Measurements from ENCODE around the gene DDTL. TPM values are rescaled to one million over a fixed set of nuclear protein-coding genes. Genes with fewer than 3 reads are reported as not detected.
"Not testable (repeated sequence)": the region's sequence is repeated elsewhere in the genome, so short reads cannot be mapped to it uniquely, and the experiment has no call there.

DDTL gene
- total RNA-seq, 1 experiment from 2014 or later, result not detected

DNA sequence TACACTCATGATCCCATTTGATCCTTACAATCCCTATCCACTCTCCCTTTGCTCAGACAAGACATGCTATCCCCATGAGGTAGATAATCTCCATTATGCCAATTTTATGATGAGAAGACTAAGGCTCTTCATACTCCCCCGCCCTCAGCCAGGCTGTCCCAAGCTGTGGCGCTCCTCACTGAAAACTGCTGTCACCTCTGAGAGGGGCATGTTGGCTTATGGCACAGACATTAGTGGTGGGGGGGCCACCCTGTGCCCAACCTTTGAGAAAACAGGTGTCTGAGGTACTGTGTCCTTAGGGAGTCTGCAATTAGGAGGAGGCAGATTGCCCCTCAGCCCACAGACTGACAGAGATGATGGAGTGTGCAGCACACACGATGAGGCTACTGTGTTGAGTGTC lies 2.4 kb downstream of the DDTL start:
- no peak overlapping the region for H3K4me2 ChIP-seq
- H3K9me2 ChIP-seq (ENCODE audit: insufficient read depth), result no peaks in the 10 kb centered on the region
- H3F3A ChIP-seq (ENCODE audit: insufficient read depth, low read depth), result peaks cover 3% of the 10 kb centered on the region; the same call in 1 of the 2 replicates
- POLR2A ChIA-PET (ENCODE audit: unreplicated experiment), result no interaction called here
- no peak overlapping the region for H3K4me3 ChIP-seq
- peaks cover 7% of the 10 kb centered on the region; the same call in 1 of the 2 replicates for H3K79me2 ChIP-seq (ENCODE audit: low read depth)
- H2AFZ ChIP-seq, result no peak overlapping the region
- CTCF ChIA-PET, result no interaction called here
- no peak for DNase-seq
- TF ChIP-seq EZH2 (IDR thresholded peaks at IDR 0.05; ENCODE audit: low read depth), result no peak
- H3K9me3 ChIP-seq (ENCODE audit: insufficient read depth, low read depth), result no peaks in the 10 kb centered on the region
- H3K4me1 ChIP-seq (replicated peaks; ENCODE audit: insufficient read depth), result no peaks in the 10 kb centered on the region
- H3K27me3 ChIP-seq (ENCODE audit: insufficient read depth, low read depth), result no peaks in the 10 kb centered on the region
- no TSS peak for BruUV-seq (replicated peaks)
- H3K27ac ChIP-seq, result no peak overlapping the region
- intact Hi-C loops (cut with micrococcal nuclease; ENCODE audit: unreplicated experiment), result no loop called here
- H4K20me1 ChIP-seq (ENCODE audit: insufficient read depth), result no peaks in the 10 kb centered on the region; the same call in 1 of the 2 replicates
- H3K36me3 ChIP-seq (ENCODE audit: low read depth), result 0 out of 2 replicates have a peak, but pooled peaks cover 6% of the 10 kb centered on the region

DNA sequence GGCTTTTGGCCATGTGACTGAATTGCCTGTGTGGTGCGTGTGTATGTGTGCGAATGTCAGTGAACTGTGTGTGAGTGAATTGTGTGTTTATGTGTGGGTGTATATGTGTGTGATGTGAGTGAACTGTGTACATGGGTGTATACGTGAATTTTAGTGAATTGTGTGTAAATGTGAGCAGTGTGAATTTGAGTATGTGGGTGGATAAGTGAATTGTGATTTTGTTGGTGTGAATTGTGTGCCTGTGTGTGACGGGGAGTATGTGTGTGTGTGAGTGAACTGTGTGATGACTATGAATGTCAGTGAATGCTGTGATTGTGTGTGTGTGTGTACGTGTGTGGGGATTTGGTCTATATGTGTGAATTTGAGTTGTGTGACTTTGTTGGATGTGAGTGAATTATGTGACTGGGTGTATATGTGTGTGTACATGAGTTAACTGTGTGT lies 3.5 kb downstream of the DDTL start:
- ChIA-PET POLR2A (ENCODE audit: unreplicated experiment) (no interaction called here), CTCF (no interaction called here)
- no peak for DNase-seq
- no peaks in the 10 kb centered on the region for H3K9me2 ChIP-seq (ENCODE audit: insufficient read depth)
- no peaks in the 10 kb centered on the region; the same call in 1 of the 2 replicates for H4K20me1 ChIP-seq (ENCODE audit: insufficient read depth)
- no peaks in the 10 kb centered on the region for H3K9me3 ChIP-seq (ENCODE audit: insufficient read depth, low read depth)
- H3K4me3 ChIP-seq, result no peak overlapping the region
- H3K4me1 ChIP-seq (replicated peaks; ENCODE audit: insufficient read depth), result no peaks in the 10 kb centered on the region
- BruUV-seq (replicated peaks), result no TSS peak
- H3K36me3 ChIP-seq (ENCODE audit: low read depth), result 0 out of 2 replicates have a peak, but pooled peaks cover 6% of the 10 kb centered on the region
- no peaks in the 10 kb centered on the region for H3K27me3 ChIP-seq (ENCODE audit: insufficient read depth, low read depth)
- intact Hi-C loops (cut with micrococcal nuclease; ENCODE audit: unreplicated experiment), result no loop called here
- no peak overlapping the region for H3K4me2 ChIP-seq
- no peak for TF ChIP-seq EZH2 (IDR thresholded peaks at IDR 0.05; ENCODE audit: low read depth)
- TF ChIP-seq, protein P1, sequence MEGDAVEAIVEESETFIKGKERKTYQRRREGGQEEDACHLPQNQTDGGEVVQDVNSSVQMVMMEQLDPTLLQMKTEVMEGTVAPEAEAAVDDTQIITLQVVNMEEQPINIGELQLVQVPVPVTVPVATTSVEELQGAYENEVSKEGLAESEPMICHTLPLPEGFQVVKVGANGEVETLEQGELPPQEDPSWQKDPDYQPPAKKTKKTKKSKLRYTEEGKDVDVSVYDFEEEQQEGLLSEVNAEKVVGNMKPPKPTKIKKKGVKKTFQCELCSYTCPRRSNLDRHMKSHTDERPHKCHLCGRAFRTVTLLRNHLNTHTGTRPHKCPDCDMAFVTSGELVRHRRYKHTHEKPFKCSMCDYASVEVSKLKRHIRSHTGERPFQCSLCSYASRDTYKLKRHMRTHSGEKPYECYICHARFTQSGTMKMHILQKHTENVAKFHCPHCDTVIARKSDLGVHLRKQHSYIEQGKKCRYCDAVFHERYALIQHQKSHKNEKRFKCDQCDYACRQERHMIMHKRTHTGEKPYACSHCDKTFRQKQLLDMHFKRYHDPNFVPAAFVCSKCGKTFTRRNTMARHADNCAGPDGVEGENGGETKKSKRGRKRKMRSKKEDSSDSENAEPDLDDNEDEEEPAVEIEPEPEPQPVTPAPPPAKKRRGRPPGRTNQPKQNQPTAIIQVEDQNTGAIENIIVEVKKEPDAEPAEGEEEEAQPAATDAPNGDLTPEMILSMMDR (conservative IDR thresholded peaks at IDR 0.05), result no peak
- H2AFZ ChIP-seq, result no peak overlapping the region
- no peak overlapping the region for H3K27ac ChIP-seq
- H3F3A ChIP-seq (ENCODE audit: insufficient read depth, low read depth), result peaks cover 3% of the 10 kb centered on the region; the same call in 1 of the 2 replicates
- peaks cover 7% of the 10 kb centered on the region; the same call in 1 of the 2 replicates for H3K79me2 ChIP-seq (ENCODE audit: low read depth)

DNA sequence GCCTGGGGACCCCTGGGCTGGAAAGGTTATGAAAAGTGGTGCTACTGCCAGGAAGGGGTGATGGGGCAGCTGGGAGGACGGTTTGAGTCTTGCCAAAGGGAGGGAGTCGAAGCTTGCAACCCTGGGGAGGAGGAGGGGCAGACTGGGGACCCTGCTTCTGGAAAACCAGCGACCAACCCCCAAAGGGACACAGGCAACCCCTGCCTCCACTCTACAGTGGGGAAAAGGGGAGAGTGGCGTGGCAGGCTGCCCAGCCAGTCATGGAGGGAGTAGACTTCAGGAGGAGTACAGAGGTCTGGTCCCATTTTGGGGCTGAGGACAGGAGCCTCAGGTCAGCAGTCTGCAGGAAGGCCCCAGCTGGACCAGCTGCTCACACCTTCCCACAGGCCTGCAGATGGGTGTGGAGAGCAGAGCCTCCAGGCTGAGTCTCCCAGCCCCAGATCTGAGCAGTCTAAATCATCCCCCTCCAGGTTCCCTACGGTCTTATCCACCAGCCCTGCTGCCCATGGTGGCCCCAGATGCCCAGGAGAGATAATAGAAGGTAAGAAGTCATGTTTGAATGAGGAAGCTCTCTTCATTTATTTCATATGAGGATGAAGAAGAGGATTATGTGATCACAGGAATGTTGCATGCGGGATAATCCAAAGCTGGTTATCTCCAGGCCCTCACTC lies 4.3 kb downstream of the DDTL start:
- Histone ChIP-seq H3K9me2 (ENCODE audit: insufficient read depth) (no peaks in the 10 kb centered on the region), H3K36me3 (ENCODE audit: low read depth) (0 out of 2 replicates have a peak, but pooled peaks cover 6% of the 10 kb centered on the region), H3K4me2 (no peak overlapping the region), H3K27ac (no peak overlapping the region), H3K79me2 (ENCODE audit: low read depth) (peaks cover 7% of the 10 kb centered on the region; the same call in 1 of the 2 replicates), H3K4me3 (no peak overlapping the region), H3F3A (ENCODE audit: insufficient read depth, low read depth) (peaks cover 3% of the 10 kb centered on the region; the same call in 1 of the 2 replicates), H3K9me3 (ENCODE audit: insufficient read depth, low read depth) (no peaks in the 10 kb centered on the region), H3K4me1 (replicated peaks; ENCODE audit: insufficient read depth) (no peaks in the 10 kb centered on the region), H2AFZ (no peak overlapping the region), H3K27me3 (ENCODE audit: insufficient read depth, low read depth) (no peaks in the 10 kb centered on the region), H4K20me1 (ENCODE audit: insufficient read depth) (no peaks in the 10 kb centered on the region; the same call in 1 of the 2 replicates)
- BruUV-seq (replicated peaks), result no TSS peak
- no peak for DNase-seq
- intact Hi-C loops (cut with micrococcal nuclease; ENCODE audit: unreplicated experiment), result no loop called here
- POLR2A ChIA-PET (ENCODE audit: unreplicated experiment), result interaction anchor here (0.7 kb wide), 1 partner anchor 1483 kb away, joined by 5 read pairs; no protein-coding TSS in a partner anchor
- CTCF ChIA-PET, result no interaction called here
- no peak for TF ChIP-seq EZH2 (IDR thresholded peaks at IDR 0.05; ENCODE audit: low read depth)
- TF ChIP-seq, protein P1 (conservative IDR thresholded peaks at IDR 0.05), result no peak

DNA sequence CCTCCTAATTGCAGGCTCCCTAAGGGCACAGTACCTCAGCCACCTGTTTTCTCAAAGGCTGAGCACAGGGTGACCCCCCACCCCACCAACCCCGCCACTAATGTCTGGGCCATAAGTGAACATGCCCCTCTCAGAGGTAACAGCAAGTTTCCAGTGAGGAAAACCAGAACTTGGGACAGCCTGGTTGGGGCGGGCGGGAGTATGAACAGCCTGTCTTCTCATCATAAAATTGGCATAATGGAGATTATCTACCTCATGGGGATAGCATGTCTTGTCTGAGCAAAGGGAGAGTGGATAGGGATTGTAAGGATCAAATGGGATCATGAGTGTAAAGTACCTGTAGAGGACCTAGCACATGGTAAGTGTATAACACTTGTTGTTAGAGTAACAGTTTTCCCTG lies 5.2 kb downstream of the DDTL start:
- H4K20me1 ChIP-seq (ENCODE audit: insufficient read depth); H3K4me3 ChIP-seq; intact Hi-C loops (cut with micrococcal nuclease; ENCODE audit: unreplicated experiment); H3K9me3 ChIP-seq (ENCODE audit: insufficient read depth, low read depth); H3K36me3 ChIP-seq (ENCODE audit: low read depth); DNase-seq; POLR2A ChIA-PET (ENCODE audit: unreplicated experiment); H3K9me2 ChIP-seq (ENCODE audit: insufficient read depth); H3K4me1 ChIP-seq (replicated peaks; ENCODE audit: insufficient read depth); H3K4me2 ChIP-seq; H3K27me3 ChIP-seq (ENCODE audit: insufficient read depth, low read depth); H2AFZ ChIP-seq; H3K79me2 ChIP-seq (ENCODE audit: low read depth); CTCF ChIA-PET; H3F3A ChIP-seq (ENCODE audit: insufficient read depth, low read depth); H3K27ac ChIP-seq: not testable (repeated sequence)
- BruUV-seq (replicated peaks), result TSS peak; percentile 50

DNA sequence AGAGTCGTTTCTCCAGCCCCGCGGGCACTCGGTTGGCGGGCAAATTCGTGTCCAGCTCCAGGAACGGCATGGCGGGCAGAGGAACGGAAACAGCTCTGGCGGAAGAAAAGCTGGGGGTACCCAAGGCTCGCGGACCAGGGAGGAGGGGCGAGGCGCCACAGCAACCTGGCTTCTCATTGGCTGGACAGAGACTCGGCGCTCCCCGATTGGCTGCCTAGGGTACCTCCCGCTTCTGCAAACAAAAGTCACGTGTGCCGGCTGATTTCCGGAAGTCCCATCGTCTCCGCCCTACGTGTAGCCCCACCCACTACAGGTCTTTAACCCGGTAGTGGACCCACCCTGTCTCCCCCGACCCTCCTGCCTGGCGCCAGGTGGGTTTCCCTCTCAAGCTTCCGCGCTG lies 7.7 kb downstream of the DDTL start, which contains the start of gene DDT:
Gene DDT (minus strand): TSS at position 97 of the 400 bp plus-strand sequence. CDS start 27 bp downstream, at position 70.
- H4K20me1 ChIP-seq (ENCODE audit: insufficient read depth); DNase-seq; H3K4me3 ChIP-seq; H3K9me3 ChIP-seq (ENCODE audit: insufficient read depth, low read depth); H3K4me2 ChIP-seq; H3K4me1 ChIP-seq (replicated peaks; ENCODE audit: insufficient read depth); H3K27me3 ChIP-seq (ENCODE audit: insufficient read depth, low read depth); H3K9me2 ChIP-seq (ENCODE audit: insufficient read depth); BruUV-seq (replicated peaks); H2AFZ ChIP-seq; H3K79me2 ChIP-seq (ENCODE audit: low read depth); H3K36me3 ChIP-seq (ENCODE audit: low read depth); H3F3A ChIP-seq (ENCODE audit: insufficient read depth, low read depth); intact Hi-C loops (cut with micrococcal nuclease; ENCODE audit: unreplicated experiment); POLR2A ChIA-PET (ENCODE audit: unreplicated experiment); H3K27ac ChIP-seq: not testable (repeated sequence)
- CTCF ChIA-PET, result interaction anchor here (0.6 kb wide), 1 partner anchor 85 kb away, joined by 3 read pairs; no protein-coding TSS in a partner anchor

Data from PC-9 (cell line).